ENCODE results near the gene CDK5R1. TPM values are rescaled to one million over a fixed set of nuclear protein-coding genes. Genes with fewer than 3 reads are reported as not detected.

CDK5R1 gene
- total RNA-seq, 4 donors from 2014 or later = 5.7 to 12.1 (median 10.7) TPM

DNA sequence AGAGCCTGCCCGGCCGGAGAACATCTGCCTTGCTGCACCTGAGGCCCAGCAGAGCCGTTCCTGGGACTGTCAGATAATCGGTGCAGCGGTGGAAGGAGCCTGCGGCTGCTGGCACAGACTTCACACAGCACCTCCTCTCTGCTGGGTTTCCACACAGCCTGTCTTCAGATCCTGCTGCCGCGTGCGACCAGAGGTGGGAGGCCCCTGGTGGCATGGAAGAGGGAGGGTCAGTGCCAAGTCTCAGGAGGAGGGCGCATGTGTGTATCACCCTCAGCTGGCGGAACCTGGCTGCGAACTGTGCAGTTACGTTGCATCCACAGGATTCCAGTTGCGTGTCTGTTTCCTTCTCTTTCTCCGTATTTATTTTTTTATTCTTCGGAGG, 3.3 kb downstream of the CDK5R1 start:
- intact Hi-C loops (cut with DNase I) = no loop called here
- WGBS, 2 donors = 56 to 65% methylated on average over 7 to 15 of the region's 16 CpGs
- H3K4me3 ChIP-seq = peak overlapping the region; percentile 0 to 85 (median 38)
- TF ChIP-seq, protein P1, sequence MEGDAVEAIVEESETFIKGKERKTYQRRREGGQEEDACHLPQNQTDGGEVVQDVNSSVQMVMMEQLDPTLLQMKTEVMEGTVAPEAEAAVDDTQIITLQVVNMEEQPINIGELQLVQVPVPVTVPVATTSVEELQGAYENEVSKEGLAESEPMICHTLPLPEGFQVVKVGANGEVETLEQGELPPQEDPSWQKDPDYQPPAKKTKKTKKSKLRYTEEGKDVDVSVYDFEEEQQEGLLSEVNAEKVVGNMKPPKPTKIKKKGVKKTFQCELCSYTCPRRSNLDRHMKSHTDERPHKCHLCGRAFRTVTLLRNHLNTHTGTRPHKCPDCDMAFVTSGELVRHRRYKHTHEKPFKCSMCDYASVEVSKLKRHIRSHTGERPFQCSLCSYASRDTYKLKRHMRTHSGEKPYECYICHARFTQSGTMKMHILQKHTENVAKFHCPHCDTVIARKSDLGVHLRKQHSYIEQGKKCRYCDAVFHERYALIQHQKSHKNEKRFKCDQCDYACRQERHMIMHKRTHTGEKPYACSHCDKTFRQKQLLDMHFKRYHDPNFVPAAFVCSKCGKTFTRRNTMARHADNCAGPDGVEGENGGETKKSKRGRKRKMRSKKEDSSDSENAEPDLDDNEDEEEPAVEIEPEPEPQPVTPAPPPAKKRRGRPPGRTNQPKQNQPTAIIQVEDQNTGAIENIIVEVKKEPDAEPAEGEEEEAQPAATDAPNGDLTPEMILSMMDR (IDR thresholded peaks at IDR 0.05) = no peak
- no peak for TF ChIP-seq POLR2A (IDR thresholded peaks at IDR 0.05)
- peaks cover 0 to 67% (median 0%) of the 10 kb centered on the region in 3 donors for H3K36me3 ChIP-seq
- H3K9me3 ChIP-seq = no peaks in the 10 kb centered on the region
- H3K4me1 ChIP-seq = peaks cover 15 to 83% (median 16%) of the 10 kb centered on the region in 3 donors
- DNase-seq = no peak
- H3K27ac ChIP-seq = no peak overlapping the region
- H3K27me3 ChIP-seq = no peaks in the 10 kb centered on the region

DNA sequence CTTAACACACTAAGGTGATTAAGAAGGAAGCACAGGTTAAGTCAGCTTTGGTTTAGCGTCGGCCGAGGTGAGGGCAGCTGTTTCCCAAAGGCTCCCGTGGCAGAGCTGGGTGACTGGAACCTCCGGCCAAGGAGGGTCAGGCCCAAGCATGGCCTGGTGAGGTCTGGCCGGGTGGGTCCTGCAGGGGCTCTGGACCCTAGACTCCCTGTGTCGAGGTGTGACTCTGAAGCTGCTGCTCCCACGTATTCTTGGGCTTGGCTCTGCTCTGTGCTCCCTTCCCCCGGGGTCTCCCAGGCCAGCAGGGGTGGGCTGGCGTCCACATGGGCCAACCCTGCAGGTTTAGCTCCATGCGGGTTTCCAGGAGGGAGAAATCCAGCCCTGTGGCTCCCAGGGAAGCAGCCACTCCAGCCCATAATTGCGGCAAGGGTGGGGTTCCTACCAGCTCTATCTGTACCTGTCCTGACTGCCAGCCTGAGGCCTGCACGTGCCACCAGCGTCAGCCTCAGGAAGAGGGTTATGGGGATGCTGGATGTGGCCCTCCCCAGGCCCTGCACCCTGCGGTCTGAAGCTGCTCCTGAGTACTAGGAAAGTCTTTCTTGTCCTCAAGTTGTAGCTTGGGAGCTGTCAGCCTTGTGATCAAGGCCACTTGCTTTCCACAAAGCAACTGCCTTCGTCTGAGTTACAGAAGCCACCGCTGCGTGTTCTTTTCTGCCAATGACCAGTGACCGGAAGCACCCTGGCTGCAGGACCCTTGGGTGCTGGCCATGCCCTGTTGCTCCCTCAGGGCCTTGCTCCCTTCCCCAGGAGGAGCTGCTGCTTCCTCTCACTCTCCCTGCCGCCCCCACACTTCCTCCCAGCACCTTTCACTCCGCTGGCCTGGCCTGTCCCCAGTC, 4.8 kb downstream of the CDK5R1 start:
- H3K27me3 ChIP-seq = no peaks in the 10 kb centered on the region
- no peak for DNase-seq
- H3K36me3 ChIP-seq = peaks cover 0 to 67% (median 0%) of the 10 kb centered on the region in 3 donors
- intact Hi-C loops (cut with DNase I) = no loop called here
- no peak for TF ChIP-seq POLR2A (IDR thresholded peaks at IDR 0.05)
- TF ChIP-seq, protein P1 (IDR thresholded peaks at IDR 0.05) = no peak
- H3K9me3 ChIP-seq = no peaks in the 10 kb centered on the region
- peaks cover 15 to 86% (median 18%) of the 10 kb centered on the region in 3 donors for H3K4me1 ChIP-seq
- peak overlapping the region in 1 of 4 donors; percentile 6 for H3K27ac ChIP-seq
- 72 to 73% methylated on average over 14 to 15 of the region's 21 CpGs for WGBS, 2 donors
- H3K4me3 ChIP-seq = no peak overlapping the region

DNA sequence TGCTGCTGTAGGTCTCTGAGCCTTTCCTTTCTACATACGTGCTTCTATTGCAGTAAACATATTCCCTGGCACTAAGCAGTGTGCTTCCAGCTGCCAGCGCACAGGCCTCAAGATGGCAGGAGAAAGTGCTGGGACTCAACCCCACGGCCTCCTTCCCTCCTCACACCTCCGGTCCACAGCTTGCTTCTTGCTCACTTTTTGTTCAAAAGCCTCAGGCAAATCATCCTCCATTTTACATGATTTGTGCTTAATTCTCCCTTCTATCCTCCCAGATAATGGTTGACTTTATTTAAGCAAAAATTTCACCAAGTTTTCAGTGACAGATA, 5.4 kb downstream of the CDK5R1 start:
- Histone ChIP-seq H3K27ac (peak overlapping the region in 1 of 4 donors; percentile 6), H3K27me3 (no peaks in the 10 kb centered on the region), H3K36me3 (peaks cover 0 to 67% (median 0%) of the 10 kb centered on the region in 3 donors), H3K9me3 (no peaks in the 10 kb centered on the region), H3K4me1 (peaks cover 15 to 92% (median 18%) of the 10 kb centered on the region in 3 donors), H3K4me3 (no peak overlapping the region)
- 71% methylated on average over 4 of the region's 4 CpGs for WGBS, 2 donors
- TF ChIP-seq, protein P1 (IDR thresholded peaks at IDR 0.05) = no peak
- no peak for TF ChIP-seq POLR2A (IDR thresholded peaks at IDR 0.05)
- intact Hi-C loops (cut with DNase I) = no loop called here
- no peak for DNase-seq

DNA sequence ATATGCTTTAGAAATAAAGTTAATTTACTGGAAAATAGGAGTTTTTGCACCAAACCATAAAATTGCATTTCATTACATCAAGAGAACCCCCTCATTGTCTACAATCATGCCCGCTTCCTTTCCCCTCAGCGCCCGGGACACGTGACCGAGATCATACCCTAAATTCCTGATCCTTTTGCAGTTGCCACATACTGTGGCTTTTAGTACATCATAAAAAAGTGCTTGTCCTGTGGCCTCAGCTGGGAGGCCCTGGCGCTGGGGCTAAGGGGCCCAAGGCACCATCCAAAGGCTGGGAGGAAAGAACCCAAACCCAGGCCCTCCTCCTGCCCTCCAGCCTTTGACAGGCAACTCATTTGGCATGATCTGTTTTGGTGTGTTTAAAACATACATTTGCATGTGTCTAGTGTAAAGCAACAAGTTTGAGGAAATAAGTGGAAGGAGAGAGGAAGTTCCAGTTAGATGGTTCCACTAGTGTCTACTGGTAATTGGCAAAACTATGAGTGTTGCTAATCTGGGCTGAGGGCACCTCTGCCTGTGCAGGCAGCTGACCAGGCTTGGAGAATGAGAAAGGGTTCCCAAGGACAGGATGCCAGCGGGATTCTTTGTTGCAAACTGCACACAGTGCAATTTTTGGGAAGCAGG, 6.0 kb downstream of the CDK5R1 start:
- 76 to 91% methylated on average over 7 of the region's 7 CpGs for WGBS, 2 donors
- Histone ChIP-seq H3K36me3 (peaks cover 0 to 66% (median 0%) of the 10 kb centered on the region in 3 donors), H3K4me3 (no peak overlapping the region), H3K9me3 (no peaks in the 10 kb centered on the region), H3K27ac (no peak overlapping the region), H3K27me3 (no peaks in the 10 kb centered on the region), H3K4me1 (peaks cover 12 to 91% (median 15%) of the 10 kb centered on the region in 3 donors)
- intact Hi-C loops (cut with DNase I) = no loop called here
- DNase-seq = no peak
- TF ChIP-seq, protein P1 (IDR thresholded peaks at IDR 0.05) = no peak
- no peak for TF ChIP-seq POLR2A (IDR thresholded peaks at IDR 0.05)

DNA sequence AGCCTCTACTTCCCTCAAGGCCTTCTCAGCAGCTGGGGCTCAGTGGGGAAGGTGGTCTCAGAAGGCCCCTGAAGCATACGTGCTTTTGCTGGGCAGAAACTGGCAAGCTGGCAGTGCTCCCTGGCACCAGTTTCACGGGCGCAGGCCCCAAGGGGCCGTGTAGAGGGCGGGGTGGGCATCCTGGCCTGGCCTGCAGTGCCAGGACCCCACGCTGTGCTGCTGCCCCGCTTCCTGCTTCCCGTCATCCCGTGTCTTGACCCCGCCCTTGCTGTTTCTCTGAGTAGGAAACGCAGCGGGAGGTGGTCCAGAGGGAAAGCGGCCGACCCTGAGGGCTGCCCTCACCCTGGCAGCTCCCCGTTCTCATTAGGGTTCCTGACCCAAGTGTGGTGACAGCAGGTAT, 6.8 kb downstream of the CDK5R1 start:
- no peak overlapping the region for H3K4me3 ChIP-seq
- DNase-seq = no peak
- intact Hi-C loops (cut with DNase I) = no loop called here
- H3K27ac ChIP-seq = no peak overlapping the region
- no peak for TF ChIP-seq POLR2A (IDR thresholded peaks at IDR 0.05)
- TF ChIP-seq, protein P1 (IDR thresholded peaks at IDR 0.05) = no peak
- no peaks in the 10 kb centered on the region for H3K27me3 ChIP-seq
- no peaks in the 10 kb centered on the region for H3K9me3 ChIP-seq
- peaks cover 5 to 89% (median 10%) of the 10 kb centered on the region in 3 donors for H3K4me1 ChIP-seq
- H3K36me3 ChIP-seq = peaks cover 0 to 58% (median 0%) of the 10 kb centered on the region in 3 donors
- 87 to 92% methylated on average over 3 to 6 of the region's 15 CpGs for WGBS, 2 donors

Measured in esophagus squamous epithelium (tissue), 5 donors.